Ureter (tissue), 1 donor: ENCODE measurements around the gene ARHGEF19. TPM values are rescaled to one million over a fixed set of nuclear protein-coding genes. Genes with fewer than 3 reads are reported as not detected.
"Not testable (repeated sequence)": the region's sequence is repeated elsewhere in the genome, so short reads cannot be mapped to it uniquely, and the experiment has no call there.

Experiments used
- DNase-seq: peaks from one replicate; pipeline ENCODE4 v3.0.0-alpha.2; 2020; ENCODE audit warnings: low spot score
- total RNA-seq: library from RNA; stranded (reverse); gene quantifications from one replicate; pipeline ENCODE4 v1.2.4, GENCODE V29; 2023
- donor health status: DM: yes; HTN: yes; CAD: no.

Gene ARHGEF19
- total RNA-seq, 1 donor from 2014 or later = 24.8 TPM

DNA sequence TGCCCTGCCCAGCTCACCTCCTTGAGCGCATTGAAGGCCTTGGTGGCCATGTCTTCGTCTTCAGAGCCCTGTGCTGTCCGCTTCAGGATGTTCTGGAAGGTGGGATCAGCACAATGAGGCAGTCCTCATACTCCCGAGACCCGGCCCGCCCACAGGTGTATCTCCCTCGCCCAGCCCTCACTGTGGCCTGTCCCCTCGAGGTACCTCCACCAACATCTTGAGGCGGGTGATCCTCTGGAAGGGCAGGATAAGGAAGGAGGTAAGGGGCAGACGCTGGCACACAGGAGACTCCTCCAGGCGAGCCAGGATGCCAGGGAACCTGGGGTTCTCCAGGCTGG, 7.1 kb downstream of the ARHGEF19 start:
- DNase-seq = no peak

DNA sequence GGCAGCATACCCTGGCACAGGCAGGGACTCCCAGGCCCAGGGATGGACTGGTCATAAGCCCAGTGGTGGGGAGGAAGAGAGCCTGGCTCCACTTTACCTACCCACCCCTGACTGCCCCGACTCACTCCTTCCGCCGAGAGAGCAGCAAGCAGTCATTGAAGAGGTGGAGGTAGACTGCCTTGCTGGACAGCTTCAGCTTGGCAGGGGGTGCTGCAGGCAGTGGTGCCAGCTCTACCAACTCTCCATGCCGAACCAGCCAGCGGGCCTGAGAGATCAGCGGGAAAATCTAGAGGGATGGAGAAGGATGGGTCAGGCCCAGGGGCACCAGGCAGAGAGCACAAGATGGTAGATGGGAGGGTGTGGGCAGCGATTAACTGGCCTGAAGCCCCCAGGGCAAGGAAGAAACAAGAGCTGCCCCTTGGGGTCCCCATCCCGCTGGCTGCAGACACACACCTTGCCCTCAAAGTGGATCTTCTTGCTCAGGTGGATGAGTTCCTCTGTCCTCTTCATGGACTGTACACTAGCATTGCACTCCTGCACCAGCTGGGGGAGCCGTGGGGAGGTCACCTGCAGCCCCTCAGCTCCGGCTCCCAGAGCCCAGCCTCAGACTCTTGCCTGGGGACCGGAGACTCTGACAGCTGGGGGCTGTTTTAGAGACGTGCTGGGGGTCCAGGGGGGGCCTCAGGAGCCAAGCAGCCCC, 7.7 kb downstream of the ARHGEF19 start:
- DNase-seq = no peak

DNA sequence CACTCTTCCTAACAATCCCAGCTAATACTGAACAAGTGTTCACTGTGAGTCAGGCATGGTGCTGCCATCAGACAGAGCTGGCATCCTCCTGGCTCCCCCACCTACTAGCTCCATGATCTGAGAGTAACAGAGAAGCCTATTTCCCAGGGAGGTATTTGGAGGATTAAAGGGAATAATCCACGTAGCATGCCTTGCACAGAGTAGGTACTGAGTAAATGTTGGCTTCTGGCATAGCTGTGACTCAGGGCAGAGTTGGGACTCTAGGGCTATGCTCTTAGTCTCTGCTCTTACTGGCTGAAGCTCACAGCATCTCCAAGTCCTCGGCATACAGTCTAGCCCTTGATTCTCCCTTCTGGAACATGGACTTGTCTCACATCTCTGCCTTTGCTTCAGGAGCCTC, 8.2 kb downstream of the ARHGEF19 start:
- DNase-seq = no peak

DNA sequence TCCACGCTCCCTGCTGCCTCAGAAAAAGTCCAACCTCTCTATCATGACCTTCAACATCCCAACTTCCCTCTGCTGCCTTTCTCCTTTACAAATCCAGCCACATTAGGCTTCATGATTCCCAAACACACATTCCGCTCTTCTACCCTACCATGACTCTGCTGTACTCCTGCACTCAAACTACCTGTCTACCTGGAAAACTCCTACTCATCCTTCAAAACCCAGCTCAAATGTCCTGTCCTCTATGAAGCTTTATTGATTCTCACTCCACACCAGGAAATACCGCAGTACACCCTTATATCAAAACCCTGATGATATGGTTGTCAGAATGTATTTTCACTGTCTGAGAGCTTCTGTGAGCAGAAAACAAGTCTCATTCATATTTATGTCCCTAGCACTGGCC, 8.9 kb downstream of the ARHGEF19 start:
- no peak for DNase-seq

DNA sequence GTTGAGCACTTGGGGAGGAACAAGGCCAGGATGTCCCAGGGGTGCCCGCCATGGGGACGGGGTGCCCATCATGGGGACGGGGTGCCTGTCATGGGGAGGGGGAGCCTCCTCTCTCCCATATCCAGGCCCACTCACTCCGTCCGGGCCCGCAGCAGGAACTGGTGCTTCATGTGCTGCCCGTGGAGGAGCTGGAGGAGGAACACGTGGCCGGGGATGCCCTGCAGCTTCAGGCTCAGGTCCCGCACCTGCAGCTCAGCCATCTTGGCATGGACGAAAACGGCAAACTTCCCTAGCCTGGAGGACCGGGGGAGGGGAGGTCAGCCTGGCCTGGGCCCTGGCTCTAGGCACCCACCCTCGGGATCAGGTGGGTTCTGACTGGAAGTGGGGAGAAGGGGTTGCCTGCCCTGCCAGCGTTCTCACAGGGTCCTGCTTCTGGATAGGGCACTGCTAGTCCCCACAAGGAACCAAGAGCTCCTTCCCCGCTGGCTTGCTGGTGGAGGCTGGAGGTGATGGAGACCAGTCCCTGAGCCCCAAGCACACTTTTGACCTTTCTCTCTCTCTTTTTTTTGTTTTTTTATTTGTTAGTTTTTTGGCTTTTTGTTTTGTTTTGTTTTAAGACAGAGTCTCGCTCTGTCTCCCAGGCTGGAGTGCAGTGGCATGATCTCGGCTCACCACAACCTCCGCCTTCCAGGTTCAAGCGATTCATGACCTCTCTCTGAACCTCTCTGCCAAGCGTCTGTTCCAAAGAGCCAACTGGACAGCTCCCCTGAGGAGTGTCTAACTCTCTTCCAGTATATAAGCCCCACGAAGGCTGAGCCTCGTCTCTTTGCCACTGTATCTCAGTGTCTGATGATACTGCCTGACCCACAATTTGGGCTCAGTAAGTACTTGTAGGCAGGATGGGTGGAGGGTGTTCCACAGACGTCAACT, 9.9 kb downstream of the ARHGEF19 start:
- no peak for DNase-seq

GRCh38 chr1:16199700-16200099, 12.8 kb downstream of the ARHGEF19 start:
- no peak for DNase-seq

DNA sequence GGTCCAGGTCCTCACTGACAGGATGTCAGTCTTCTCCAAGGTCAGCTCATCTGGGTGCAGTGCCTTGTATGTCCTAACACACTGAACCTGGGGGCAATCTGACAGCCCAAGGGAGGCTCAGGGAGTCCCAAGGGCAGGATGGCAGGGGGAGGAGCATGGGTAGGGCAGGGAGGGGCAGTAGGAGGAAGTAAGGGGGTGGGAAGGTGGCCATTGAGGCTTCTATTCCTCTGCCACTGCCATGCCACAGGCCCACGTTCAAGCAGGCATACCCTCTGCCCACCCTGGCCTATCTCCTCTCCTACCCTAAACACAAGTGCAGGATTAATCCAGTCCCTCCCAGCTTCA, 13.3 kb downstream of the ARHGEF19 start:
- DNase-seq = no peak

GRCh38 chr1:16198444-16199156, 13.9 kb downstream of the ARHGEF19 start:
- no peak for DNase-seq

- DNase-seq = no peak
These were observed 15.6 kb downstream of the ARHGEF19 start for GRCh38 chr1:16196874-16197273.

DNA sequence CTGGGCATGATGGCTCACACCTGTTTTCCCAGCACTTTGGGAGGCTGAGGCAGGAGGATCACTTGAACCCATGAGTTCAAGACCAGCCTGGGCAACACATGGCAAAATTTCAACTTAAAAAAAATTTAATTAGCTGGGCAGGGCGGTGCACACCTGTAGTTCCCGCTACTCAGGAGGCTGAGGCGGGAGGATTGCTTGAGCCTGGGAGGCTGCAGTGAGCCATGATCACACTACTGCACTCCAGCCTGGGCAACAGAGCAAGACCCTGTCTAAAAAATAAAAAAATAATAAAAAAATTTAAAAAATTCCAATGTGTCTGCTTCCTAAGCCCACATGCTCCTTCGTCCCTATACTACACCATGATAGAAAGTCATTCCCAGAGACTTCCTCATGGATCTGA, 16.3 kb downstream of the ARHGEF19 start:
- DNase-seq = not testable (repeated sequence)

- no peak for DNase-seq
These were observed 16.9 kb downstream of the ARHGEF19 start for GRCh38 chr1:16195518-16195905.

DNA sequence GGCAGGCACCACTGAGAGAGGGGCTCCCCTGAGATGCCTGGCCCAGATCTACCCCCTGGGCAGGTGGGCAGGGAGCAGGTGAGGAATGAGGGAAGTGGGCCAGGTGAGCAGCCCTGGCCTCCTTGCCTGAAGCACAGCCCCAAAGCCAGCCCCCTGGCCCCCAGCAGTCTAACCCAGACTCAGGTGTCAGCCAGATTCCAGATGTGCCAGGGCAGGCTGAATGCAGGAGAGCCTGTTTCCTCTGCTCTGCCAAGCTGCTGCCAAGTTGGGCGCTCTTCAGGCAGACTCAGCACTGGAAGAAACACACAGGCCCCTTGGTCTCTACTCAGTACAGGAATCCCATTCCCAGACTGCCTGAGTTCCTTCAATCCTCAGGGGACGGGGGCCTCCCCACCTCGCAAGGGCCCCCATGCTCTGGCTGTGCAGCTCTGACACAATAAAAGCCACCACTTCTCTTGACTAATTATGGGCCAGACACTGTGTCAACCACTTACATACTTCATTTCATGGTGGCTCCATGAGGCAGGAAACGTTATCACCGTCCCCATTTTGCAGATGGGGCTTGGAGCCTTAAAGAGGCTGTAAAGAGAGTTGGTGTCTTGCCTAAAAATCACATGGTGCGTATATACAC, 20.4 kb downstream of the ARHGEF19 start:
- no peak for DNase-seq

DNA sequence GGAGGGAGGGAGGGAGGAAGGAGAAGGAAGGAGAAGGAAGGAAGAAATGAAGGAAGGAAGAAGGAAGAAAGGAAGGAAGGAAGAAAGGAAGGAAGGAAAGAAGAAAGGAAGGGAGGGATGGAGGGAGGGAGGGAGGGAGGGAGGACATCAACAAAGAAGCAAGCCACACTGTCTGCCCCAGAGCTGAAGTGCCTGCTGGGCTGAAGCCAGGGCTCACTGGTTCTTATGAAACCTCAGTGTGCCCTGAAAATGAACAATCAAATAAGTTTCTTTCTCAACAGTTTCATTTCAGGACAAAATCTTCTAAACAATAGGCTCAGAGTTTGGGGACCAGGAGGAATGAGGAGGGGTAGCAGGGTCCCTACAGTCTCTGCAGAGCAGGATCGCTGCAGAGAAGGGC, 21.1 kb downstream of the ARHGEF19 start:
- DNase-seq = no peak

DNA sequence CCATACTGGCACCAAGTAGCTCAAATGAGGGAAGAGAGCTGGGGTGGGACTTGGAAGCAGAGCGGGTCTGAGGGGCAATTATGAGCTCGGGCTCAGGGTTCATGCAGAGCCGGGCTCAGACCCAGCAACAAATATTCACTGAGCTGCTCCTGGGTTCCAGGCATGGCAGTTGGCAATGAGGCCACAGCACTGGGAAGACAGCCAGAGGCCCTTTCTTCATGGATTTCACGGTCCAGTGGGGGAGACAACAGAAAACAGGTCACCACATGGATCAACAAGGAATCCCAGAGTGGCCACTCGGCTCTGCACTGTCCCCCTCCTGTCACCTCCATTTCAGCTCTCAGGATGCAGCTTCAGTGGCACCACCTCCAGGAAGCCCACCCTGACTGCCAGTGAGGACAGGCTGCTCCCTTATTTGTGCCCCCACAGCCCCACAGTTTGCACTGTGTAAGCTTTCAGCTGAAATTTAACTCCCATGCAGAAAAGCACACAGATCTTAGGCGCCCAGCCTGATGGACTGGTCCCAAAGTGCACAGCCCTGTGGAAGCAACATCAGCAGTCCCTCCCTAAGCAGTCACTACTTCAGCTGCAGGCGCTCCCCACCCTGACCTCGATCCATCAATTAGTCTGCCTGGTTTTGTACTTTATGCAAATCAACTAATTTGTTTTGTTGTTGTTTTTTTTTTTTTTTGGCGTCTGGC, 22.4 kb downstream of the ARHGEF19 start:
- DNase-seq = no peak

- DNase-seq = no peak
These were observed 23.4 kb downstream of the ARHGEF19 start for GRCh38 chr1:16189003-16189402.

- DNase-seq = peak; percentile 76
These were observed 24.6 kb downstream of the ARHGEF19 start for GRCh38 chr1:16187748-16188401.

DNA sequence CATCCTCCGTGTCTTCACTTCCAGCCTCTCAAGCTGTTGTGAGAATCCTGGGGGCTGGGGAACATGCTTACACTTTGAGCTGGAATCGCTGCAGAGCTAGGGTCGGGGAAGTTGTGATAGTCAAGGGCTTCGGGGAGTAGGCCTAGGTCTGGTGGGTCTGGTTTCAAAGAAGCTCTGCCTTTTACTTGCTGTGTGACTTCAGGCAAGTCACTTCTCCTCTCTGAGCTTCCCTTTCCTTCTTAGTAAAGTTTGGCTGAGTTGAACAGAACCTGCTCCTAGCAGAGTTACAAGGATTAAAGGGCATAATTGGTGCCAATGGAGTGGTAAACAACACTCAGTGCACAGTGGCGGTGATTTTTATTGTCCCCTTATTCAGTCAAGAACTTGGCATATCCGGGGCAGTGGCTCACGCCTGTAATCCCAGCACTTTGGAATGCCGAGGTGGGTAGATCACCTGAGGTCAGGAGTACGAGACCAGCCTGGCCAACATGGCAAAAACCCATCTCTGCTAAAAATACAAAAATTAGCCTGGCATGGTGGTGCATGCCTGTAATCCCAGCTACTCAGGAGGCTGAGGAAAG, 25.7 kb downstream of the ARHGEF19 start:
- no peak for DNase-seq

GRCh38 chr1:16184557-16185303, 27.7 kb downstream of the ARHGEF19 start:
- DNase-seq = peak; percentile 78

- DNase-seq = no peak
These were observed 28.5 kb downstream of the ARHGEF19 start for GRCh38 chr1:16183765-16184556.
